Spleen (tissue), 7 donors: ENCODE measurements around the gene GAL3ST2.

Experiments used
- POLR2A ChIP-seq, 3 donors: fragments of 450-650 bp; IDR thresholded peaks; one replicate each; pipeline ENCODE4 v1.5.1; 2017; ENCODE audit warnings: antibody characterized with exemption in 3 of 3, mild to moderate bottlenecking in 1 of 3
- POLR2AphosphoS5 ChIP-seq, 3 donors: sonication (generic); formaldehyde crosslinking; IDR thresholded peaks; one replicate each; pipeline ENCODE4 v1.5.1; 2017; ENCODE audit warnings: antibody characterized with exemption in 3 of 3
- TF ChIP-seq, protein P1 (sequence below), 11 experiments: fragments of 200-600 bp in 7 of 11; fragments of 450-650 bp in 4 of 11; sonication (generic) in 4 of 11; IDR thresholded peaks in 8 of 11; conservative IDR thresholded peaks in 3 of 11; 1 replicate in 7 of 11; 2 replicates in 4 of 11; pipeline versions ENCODE4 v1.4.0 to v1.8.0; 2016 to 2021; ENCODE audit warnings: antibody characterized with exemption in 11 of 11, inconsistent platforms in 4 of 11, mild to moderate bottlenecking in 1 of 11
- donor health status: DM: no; HTN: no; CAD: no; lungs with moderate emphysema.
- donor health status: DM: no; HTN: no; CAD: no.
- donor health status: DM: no; HTN: no; CAD: no.

- no peak for TF ChIP-seq POLR2AphosphoS5 (IDR thresholded peaks at IDR 0.05)
- TF ChIP-seq POLR2A (IDR thresholded peaks at IDR 0.05): no peak
- TF ChIP-seq, protein P1, sequence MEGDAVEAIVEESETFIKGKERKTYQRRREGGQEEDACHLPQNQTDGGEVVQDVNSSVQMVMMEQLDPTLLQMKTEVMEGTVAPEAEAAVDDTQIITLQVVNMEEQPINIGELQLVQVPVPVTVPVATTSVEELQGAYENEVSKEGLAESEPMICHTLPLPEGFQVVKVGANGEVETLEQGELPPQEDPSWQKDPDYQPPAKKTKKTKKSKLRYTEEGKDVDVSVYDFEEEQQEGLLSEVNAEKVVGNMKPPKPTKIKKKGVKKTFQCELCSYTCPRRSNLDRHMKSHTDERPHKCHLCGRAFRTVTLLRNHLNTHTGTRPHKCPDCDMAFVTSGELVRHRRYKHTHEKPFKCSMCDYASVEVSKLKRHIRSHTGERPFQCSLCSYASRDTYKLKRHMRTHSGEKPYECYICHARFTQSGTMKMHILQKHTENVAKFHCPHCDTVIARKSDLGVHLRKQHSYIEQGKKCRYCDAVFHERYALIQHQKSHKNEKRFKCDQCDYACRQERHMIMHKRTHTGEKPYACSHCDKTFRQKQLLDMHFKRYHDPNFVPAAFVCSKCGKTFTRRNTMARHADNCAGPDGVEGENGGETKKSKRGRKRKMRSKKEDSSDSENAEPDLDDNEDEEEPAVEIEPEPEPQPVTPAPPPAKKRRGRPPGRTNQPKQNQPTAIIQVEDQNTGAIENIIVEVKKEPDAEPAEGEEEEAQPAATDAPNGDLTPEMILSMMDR (IDR thresholded peaks at IDR 0.05 in 8 of 11, conservative IDR thresholded peaks at IDR 0.05 in 3 of 11): no peak
Observed at GRCh38 chr2:241811201-241811951, 34.8 kb downstream of the GAL3ST2 start.
